Panc1 (cell line): Measurements from ENCODE around the gene DAB1. TPM values are rescaled to one million over a fixed set of nuclear protein-coding genes. Genes with fewer than 3 reads are reported as not detected.

Experiments
- ATAC-seq: fragments of 200-7000 bp; cut with Tn5 transposase; 2 replicates; pipeline ENCODE4 v1.9.1; 2020; ENCODE audit warnings: mild to moderate bottlenecking, moderate library complexity
- BruUV-seq: library from RNA; stranded (reverse); fragments of 400-500 nt; replicated peaks from 2 replicates; lab custom pipeline; 2021; lab: Mats Ljungman, UMichigan
- CTCF ChIA-PET: fragments of 300-600 bp; sonication (Branson Sonifier 250); formaldehyde crosslinking; loops from one replicate; lab custom pipeline; 2022; ENCODE audit warnings: antibody characterized with exemption; lab: Charles Lee
- POLR2A ChIA-PET: fragments of 300-600 bp; sonication (Branson Sonifier 250); formaldehyde crosslinking; loops from one replicate; lab custom pipeline; 2022; ENCODE audit warnings: antibody characterized with exemption; lab: Charles Lee
- DNase-seq: peaks from one replicate; pipeline ENCODE4 v3.0.0-alpha.2; 2010; ENCODE audit warnings: low read depth, low spot score
- H3K27ac ChIP-seq: 2 replicates; pipeline ENCODE4 v1.5.1; 2011; ENCODE audit warnings: mild to moderate bottlenecking, low read length, inconsistent platforms
- H3K27me3 ChIP-seq: fragments of 200-500 bp; sonication (Bioruptor generic); 2 replicates; pipeline ENCODE4 v1.6.0; 2014; ENCODE audit warnings: low read length, inconsistent platforms; ENCODE audit not compliant: control insufficient read depth, insufficient read depth
- H3K36me3 ChIP-seq: fragments of 200-500 bp; sonication (Bioruptor generic); 2 replicates; pipeline ENCODE4 v1.5.1; 2014; ENCODE audit warnings: inconsistent platforms, mild to moderate bottlenecking, low read length, moderate library complexity; ENCODE audit not compliant: control insufficient read depth, insufficient read depth
- H3K4me1 ChIP-seq: 2 replicates; pipeline ENCODE4 v1.5.1; 2011; ENCODE audit warnings: inconsistent platforms, mild to moderate bottlenecking, low read length, moderate library complexity; ENCODE audit not compliant: control insufficient read depth, insufficient read depth
- H3K4me3 ChIP-seq, 2 experiments: 2 replicates each; pipeline ENCODE4 v1.5.1; 2011 to 2012; ENCODE audit warnings: low read depth in 2 of 2, low read length in 2 of 2, mild to moderate bottlenecking in 2 of 2, inconsistent platforms in 1 of 2, moderate library complexity in 1 of 2
- H3K9me3 ChIP-seq: fragments of 200-500 bp; sonication (Bioruptor generic); 2 replicates; pipeline ENCODE4 v1.5.1; 2014; ENCODE audit warnings: low read depth, mild to moderate bottlenecking, inconsistent platforms, low read length, moderate library complexity; ENCODE audit not compliant: control insufficient read depth, insufficient read depth
- POLR2AphosphoS5 ChIP-seq: IDR thresholded peaks from 2 replicates; pipeline ENCODE4 v1.6.1; 2012; ENCODE audit warnings: mild to moderate bottlenecking, low read depth, low read length, moderate library complexity
- SIN3A ChIP-seq: IDR thresholded peaks from 2 replicates; pipeline ENCODE4 v1.6.1; 2012; ENCODE audit warnings: low read depth, mild to moderate bottlenecking, low read length, moderate library complexity, borderline replicate concordance; ENCODE audit not compliant: insufficient read depth
- TCF7L2 ChIP-seq: IDR thresholded peaks from 2 replicates; pipeline ENCODE4 v1.6.1; 2011; ENCODE audit warnings: mild to moderate bottlenecking, low read depth, low read length, inconsistent platforms
- in situ Hi-C: cut with HindIII; loops from 2 replicates; pipeline ENCODE4 v1.10.0; 2016; ENCODE audit warnings: low sequenced_read_pairs, low pct_unique_long_range_greater_than_20kb
- intact Hi-C: fragments of 100-400 bp; cut with micrococcal nuclease; formaldehyde crosslinking; loops from one replicate; pipeline ENCODE4 v1.10.0; 2022; ENCODE audit not compliant: unreplicated experiment
- total RNA-seq: library from RNA; stranded (reverse); gene quantifications from one replicate; pipeline ENCODE4 v1.2.1, GENCODE V29; 2021; ENCODE audit not compliant: unreplicated experiment
- TF ChIP-seq, protein P1 (sequence below): fragments of 450-650 bp; IDR thresholded peaks from 2 replicates; pipeline ENCODE4 v1.5.1; 2017; ENCODE audit warnings: mild to moderate bottlenecking
- TF ChIP-seq, protein P2 (sequence below), 2 experiments: IDR thresholded peaks; 2 replicates each; pipeline ENCODE4 v1.6.1; 2011 to 2012; ENCODE audit warnings: low read depth in 2 of 2, control low read depth in 1 of 2, low read length in 1 of 2, mild to moderate bottlenecking in 1 of 2, moderate library complexity in 1 of 2; ENCODE audit not compliant: insufficient read depth in 1 of 2

Gene DAB1
- total RNA-seq, 1 experiment from 2014 or later, result 0.05 TPM

DNA sequence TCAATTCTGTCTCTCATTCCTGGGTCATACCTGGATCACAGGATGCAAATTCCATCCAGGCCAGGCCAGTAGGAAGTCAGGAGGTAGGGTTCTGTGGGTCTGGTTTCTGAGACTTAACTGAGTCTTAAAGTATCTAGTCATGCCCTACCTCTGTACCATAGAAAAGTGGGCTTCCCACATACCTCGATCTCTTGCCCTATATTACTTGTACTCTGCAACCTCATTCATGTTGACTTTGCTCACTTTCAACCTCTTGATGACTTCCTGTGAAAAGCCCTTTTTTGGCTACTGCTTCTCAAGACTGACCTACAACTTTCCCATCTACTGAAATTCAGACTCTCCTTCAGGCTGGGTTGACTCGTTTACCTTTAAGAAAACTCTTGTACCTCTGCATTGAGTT lies 329.1 kb downstream of the DAB1 start:
- CTCF ChIA-PET, result no interaction called here
- Histone ChIP-seq H3K27ac (no peak overlapping the region), H3K9me3 (no peaks in the 10 kb centered on the region), H3K36me3 (no peaks in the 10 kb centered on the region), H3K4me1 (no peaks in the 10 kb centered on the region), H3K27me3 (no peaks in the 10 kb centered on the region; the same call in 1 of the 2 replicates), H3K4me3 (no peak overlapping the region)
- BruUV-seq, result no TSS peak
- intact Hi-C loops (no loop called here), in situ Hi-C loops (no loop called here)
- no peak for TF ChIP-seq TCF7L2
- POLR2A ChIA-PET, result no interaction called here
- DNase-seq (no peak), ATAC-seq (no peak)

DNA sequence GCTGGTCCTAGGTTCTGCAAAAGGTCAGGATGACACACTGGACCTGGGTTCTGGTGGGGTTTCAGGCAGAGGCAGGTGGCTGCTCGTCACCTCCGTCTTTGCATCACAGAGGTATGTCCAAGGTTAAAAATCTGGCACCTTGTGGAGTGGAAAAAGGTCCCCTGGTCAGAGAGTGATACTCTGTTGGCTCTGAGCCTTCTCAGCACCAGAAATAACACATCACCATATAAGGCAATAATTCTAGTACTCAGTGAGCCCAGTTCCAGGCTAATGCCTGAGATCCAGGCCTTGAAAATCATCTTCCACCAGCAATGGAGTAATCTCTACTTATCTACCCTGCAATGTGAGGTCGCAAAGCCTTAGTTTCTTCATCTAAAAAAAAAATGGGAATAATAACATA lies 330.7 kb downstream of the DAB1 start:
- no TSS peak for BruUV-seq
- ATAC-seq (no peak), DNase-seq (no peak)
- H3K27me3 ChIP-seq, result no peaks in the 10 kb centered on the region; the same call in 1 of the 2 replicates
- no peaks in the 10 kb centered on the region for H3K4me1 ChIP-seq
- intact Hi-C loops, result no loop called here
- TF ChIP-seq SIN3A (no peak), POLR2AphosphoS5 (no peak), TCF7L2 (no peak)
- TF ChIP-seq, protein P1, sequence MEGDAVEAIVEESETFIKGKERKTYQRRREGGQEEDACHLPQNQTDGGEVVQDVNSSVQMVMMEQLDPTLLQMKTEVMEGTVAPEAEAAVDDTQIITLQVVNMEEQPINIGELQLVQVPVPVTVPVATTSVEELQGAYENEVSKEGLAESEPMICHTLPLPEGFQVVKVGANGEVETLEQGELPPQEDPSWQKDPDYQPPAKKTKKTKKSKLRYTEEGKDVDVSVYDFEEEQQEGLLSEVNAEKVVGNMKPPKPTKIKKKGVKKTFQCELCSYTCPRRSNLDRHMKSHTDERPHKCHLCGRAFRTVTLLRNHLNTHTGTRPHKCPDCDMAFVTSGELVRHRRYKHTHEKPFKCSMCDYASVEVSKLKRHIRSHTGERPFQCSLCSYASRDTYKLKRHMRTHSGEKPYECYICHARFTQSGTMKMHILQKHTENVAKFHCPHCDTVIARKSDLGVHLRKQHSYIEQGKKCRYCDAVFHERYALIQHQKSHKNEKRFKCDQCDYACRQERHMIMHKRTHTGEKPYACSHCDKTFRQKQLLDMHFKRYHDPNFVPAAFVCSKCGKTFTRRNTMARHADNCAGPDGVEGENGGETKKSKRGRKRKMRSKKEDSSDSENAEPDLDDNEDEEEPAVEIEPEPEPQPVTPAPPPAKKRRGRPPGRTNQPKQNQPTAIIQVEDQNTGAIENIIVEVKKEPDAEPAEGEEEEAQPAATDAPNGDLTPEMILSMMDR, result no peak
- TF ChIP-seq, protein P2, sequence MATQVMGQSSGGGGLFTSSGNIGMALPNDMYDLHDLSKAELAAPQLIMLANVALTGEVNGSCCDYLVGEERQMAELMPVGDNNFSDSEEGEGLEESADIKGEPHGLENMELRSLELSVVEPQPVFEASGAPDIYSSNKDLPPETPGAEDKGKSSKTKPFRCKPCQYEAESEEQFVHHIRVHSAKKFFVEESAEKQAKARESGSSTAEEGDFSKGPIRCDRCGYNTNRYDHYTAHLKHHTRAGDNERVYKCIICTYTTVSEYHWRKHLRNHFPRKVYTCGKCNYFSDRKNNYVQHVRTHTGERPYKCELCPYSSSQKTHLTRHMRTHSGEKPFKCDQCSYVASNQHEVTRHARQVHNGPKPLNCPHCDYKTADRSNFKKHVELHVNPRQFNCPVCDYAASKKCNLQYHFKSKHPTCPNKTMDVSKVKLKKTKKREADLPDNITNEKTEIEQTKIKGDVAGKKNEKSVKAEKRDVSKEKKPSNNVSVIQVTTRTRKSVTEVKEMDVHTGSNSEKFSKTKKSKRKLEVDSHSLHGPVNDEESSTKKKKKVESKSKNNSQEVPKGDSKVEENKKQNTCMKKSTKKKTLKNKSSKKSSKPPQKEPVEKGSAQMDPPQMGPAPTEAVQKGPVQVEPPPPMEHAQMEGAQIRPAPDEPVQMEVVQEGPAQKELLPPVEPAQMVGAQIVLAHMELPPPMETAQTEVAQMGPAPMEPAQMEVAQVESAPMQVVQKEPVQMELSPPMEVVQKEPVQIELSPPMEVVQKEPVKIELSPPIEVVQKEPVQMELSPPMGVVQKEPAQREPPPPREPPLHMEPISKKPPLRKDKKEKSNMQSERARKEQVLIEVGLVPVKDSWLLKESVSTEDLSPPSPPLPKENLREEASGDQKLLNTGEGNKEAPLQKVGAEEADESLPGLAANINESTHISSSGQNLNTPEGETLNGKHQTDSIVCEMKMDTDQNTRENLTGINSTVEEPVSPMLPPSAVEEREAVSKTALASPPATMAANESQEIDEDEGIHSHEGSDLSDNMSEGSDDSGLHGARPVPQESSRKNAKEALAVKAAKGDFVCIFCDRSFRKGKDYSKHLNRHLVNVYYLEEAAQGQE (IDR thresholded peaks at IDR 0.05; ENCODE audit: insufficient read depth in 1 of 2, low read depth in 2 of 2, low read length in 1 of 2), result no peak
- CTCF ChIA-PET, result no interaction called here
- no peak overlapping the region for H3K27ac ChIP-seq
- H3K36me3 ChIP-seq, result no peaks in the 10 kb centered on the region
- no peak overlapping the region for H3K4me3 ChIP-seq
- POLR2A ChIA-PET, result no interaction called here
- in situ Hi-C loops, result no loop called here
- H3K9me3 ChIP-seq, result no peaks in the 10 kb centered on the region

DNA sequence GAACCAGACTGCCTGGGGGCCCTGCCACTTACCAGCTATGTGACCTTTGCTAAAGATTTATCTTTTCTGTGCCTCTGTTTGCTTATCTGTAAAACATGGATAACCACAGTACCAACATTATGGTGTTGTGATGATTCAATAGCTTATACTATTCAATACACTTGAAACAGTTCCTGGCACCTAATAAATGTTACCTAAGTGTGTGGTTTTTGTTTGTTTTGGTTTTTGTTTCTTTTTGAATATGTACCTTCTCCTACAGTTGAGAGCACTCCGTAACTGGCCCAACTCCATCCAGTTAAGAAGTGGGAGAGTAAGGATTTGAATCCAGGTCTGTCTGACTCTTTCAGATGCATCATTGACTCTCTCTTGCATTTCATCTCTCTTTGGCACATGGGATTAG lies 332.2 kb downstream of the DAB1 start:
- ChIA-PET POLR2A (no interaction called here), CTCF (no interaction called here)
- no peak for ATAC-seq
- no peak for DNase-seq
- in situ Hi-C loops, result no loop called here
- no peak overlapping the region for H3K27ac ChIP-seq
- H3K4me3 ChIP-seq, result no peak overlapping the region
- H3K4me1 ChIP-seq, result no peaks in the 10 kb centered on the region
- no peaks in the 10 kb centered on the region for H3K36me3 ChIP-seq
- TF ChIP-seq, protein P2 (IDR thresholded peaks at IDR 0.05; ENCODE audit: insufficient read depth in 1 of 2, low read depth in 2 of 2, low read length in 1 of 2), result no peak
- TF ChIP-seq TCF7L2 (no peak), SIN3A (no peak), POLR2AphosphoS5 (no peak)
- TF ChIP-seq, protein P1, result no peak
- no TSS peak for BruUV-seq
- H3K9me3 ChIP-seq, result no peaks in the 10 kb centered on the region
- intact Hi-C loops, result no loop called here
- H3K27me3 ChIP-seq, result no peaks in the 10 kb centered on the region; the same call in 1 of the 2 replicates
